Measurements from ENCODE around the gene PLEKHA3. TPM values are rescaled to one million over a fixed set of nuclear protein-coding genes. Genes with fewer than 3 reads are reported as not detected.

Gene PLEKHA3
- total RNA-seq, 1 donor from 2014 or later = 24.9 TPM

DNA sequence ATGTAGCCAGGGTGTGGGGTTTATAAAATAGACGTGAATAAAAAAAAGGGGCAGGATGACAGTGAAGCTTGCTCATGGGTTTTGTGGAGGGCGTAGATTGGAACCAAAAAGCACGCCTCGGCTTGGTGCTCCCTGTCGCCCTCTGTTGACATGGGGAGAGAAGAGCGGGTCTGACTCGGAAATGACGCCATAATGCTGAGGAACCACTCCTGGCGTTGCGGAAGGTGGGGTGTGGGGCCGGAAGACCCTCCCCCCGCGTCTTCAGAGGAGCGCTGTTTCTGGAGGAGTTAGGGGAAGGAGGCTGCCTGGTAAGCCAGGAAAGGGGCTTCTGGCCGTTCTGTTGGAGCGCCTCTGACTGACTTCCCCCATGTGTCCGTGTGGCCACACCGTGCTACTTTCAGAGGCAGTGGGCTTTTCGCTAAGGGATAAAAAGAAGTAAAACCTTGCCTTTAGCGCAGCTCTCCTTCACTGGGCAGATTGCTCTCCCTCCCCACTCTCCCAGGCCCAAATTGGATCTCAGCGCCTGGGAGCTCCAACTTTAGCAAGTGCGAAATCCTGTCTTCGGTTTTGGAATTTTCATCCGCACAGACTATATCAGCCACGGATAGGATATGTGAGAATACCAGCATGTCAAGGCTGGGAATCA is 42.8 kb downstream of the PLEKHA3 start:
- intact Hi-C loops (cut with micrococcal nuclease) = loop anchor here (1.0 to 10.0 kb wide), 7 partner anchors 9 to 1484 kb away; partner anchors contain the start of genes CWC22, PJVK, PLEKHA3 and PRKRA

DNA sequence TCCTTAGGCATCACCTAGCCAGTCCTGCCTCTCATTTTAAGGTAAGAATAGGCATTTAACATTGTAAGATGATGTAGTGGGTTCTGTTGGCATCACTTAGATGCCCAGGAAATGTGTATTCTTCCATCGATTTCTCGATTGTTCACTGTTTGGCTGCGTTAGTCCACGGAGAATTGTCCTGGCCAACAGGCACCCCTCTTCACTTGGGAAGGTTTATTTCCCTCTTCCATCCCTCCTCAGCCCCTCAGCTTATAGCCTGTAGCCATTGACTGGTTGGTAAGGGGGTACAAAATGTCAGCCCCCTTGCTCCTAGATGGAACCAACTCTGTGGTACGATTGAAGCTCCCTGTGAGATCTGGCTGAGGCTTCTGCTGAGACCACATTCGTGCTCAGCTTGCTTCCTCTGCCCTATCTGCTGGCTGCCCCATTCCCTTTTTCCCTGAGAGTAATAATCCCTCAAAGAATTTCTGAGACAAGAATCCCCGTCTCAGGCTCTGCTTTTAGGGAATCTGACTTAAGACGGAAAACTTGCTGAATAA is 43.4 kb downstream of the PLEKHA3 start:
- intact Hi-C loops (cut with micrococcal nuclease) = loop anchor here (1.0 to 10.0 kb wide), 7 partner anchors 9 to 1484 kb away; partner anchors contain the start of genes CWC22, PJVK, PLEKHA3 and PRKRA

DNA sequence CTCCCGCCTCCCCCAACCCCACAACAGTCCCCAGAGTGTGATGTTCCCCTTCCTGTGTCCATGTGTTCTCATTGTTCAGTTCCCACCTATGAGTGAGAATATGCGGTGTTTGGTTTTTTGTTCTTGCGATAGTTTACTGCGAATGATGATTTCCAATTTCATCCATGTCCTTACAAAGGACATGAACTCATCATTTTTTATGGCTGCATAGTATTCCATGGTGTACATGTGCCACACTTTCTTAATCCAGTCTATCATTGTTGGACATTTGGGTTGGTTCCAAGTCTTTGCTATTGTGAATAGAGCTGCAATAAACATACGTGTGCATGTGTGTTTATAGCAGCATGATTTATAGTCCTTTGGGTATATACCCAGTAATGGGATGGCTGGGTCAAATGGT is 44.8 kb downstream of the PLEKHA3 start:
- intact Hi-C loops (cut with micrococcal nuclease) = loop anchor here (10.0 kb wide), 1 partner anchor 980 kb away; no protein-coding TSS in a partner anchor

GRCh38 chr2:178525460-178525859 is 45.2 kb downstream of the PLEKHA3 start:
- intact Hi-C loops (cut with micrococcal nuclease) = loop anchor here (10.0 kb wide), 1 partner anchor 981 kb away; no protein-coding TSS in a partner anchor

DNA sequence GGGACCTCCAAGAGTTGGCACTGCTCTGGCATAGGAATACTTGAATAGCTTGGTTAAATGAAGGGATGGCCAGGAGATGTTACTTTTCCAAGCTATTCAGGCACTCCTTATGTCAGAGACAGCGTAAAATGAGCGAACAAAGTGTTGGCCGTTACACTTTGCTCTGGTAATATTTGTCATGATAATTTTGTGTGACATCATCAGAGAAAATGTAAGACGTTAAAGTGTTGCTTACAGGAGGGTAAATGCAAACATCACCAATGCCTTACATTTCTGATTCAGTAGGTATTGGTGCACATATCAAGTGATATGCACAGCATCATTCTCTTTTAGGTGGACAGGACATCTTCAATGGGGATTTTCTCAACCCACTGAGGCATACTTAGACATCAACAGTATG is 46.0 kb downstream of the PLEKHA3 start:
- intact Hi-C loops (cut with micrococcal nuclease) = loop anchor here (10.0 kb wide), 1 partner anchor 981 kb away; no protein-coding TSS in a partner anchor

- intact Hi-C loops (cut with micrococcal nuclease) = loop anchor here (10.0 kb wide), 1 partner anchor 983 kb away; no protein-coding TSS in a partner anchor
Observed at GRCh38 chr2:178527592-178527991, 47.3 kb downstream of the PLEKHA3 start.

GRCh38 chr2:178528647-178529046 is 48.4 kb downstream of the PLEKHA3 start:
- intact Hi-C loops (cut with micrococcal nuclease) = loop anchor here (10.0 kb wide), 1 partner anchor 984 kb away; no protein-coding TSS in a partner anchor

GRCh38 chr2:178529194-178529593 is 48.9 kb downstream of the PLEKHA3 start:
- intact Hi-C loops (cut with micrococcal nuclease) = loop anchor here (10.0 kb wide), 1 partner anchor 984 kb away; no protein-coding TSS in a partner anchor

GRCh38 chr2:178530131-178530530 is 49.9 kb downstream of the PLEKHA3 start:
- intact Hi-C loops (cut with micrococcal nuclease) = no loop called here

DNA sequence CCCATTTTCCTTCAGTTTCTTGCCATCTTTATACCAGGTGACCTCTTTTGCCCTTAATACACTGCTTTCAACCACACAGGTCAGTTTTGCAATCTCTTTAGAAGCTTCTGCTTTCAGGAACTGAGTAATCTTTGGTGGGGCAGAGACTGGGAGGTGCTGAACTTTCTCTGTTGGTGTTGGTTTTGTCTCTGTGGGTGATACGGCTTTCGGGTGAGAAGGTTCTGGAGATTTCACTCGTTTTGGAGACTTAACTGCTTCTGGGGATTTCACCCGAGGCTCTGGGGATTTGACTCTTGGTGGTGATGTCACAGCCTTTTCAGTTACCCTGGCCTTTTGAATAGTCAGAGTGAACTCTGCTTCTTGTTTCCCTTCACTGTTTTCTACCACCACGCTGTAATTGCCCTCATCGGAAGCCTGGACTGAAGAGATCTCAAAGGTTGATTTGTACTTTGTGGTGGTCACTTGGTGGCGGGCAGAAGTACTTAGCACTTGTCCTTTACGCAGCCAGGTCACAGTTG is 50.4 kb downstream of the PLEKHA3 start:
- intact Hi-C loops (cut with micrococcal nuclease) = no loop called here

DNA sequence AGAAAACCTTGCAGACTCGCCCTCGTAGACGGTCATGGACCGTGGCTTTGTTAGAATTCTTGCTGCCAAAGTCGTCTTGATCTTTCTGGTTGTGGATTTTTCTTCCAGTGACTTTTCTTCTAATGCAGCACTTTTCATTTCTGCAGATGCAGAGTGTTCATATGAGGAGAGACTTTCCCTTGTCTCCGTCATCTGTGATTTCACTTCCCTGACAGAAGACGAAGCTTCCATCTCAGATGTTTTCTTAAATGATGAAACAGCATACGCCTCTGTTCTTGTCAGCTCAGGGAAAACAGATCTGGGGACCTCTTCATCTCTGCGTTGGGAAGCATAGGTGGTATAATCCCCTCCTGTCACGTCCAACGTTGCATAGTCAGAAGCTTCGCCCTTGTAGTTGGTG is 50.9 kb downstream of the PLEKHA3 start:
- intact Hi-C loops (cut with micrococcal nuclease) = no loop called here

- intact Hi-C loops (cut with micrococcal nuclease) = no loop called here
Observed at GRCh38 chr2:178536037-178536436, 55.8 kb downstream of the PLEKHA3 start.

- intact Hi-C loops (cut with micrococcal nuclease) = no loop called here
Observed at GRCh38 chr2:178542161-178542560, 61.9 kb downstream of the PLEKHA3 start.

DNA sequence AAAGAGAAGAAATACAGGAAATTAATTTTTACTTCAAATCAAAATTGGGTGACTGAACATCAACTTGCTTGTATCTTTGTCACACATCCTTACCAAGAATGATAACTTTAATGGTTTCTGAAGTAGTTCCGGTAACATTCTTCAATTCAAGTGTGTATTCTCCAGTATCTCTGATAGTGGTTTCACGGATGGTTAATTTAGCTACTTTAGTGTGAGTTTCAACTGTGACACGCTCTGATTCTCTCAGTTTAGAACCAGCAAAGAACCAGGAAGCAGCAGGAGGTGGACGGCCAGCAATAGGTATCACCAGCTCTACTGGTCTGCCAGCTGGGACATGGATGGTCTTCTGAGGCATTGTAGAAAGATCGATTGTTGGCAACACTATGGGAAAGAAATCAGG is 62.3 kb downstream of the PLEKHA3 start:
- intact Hi-C loops (cut with micrococcal nuclease) = no loop called here

GRCh38 chr2:178550352-178550751 is 70.1 kb downstream of the PLEKHA3 start:
- intact Hi-C loops (cut with micrococcal nuclease) = no loop called here

DNA sequence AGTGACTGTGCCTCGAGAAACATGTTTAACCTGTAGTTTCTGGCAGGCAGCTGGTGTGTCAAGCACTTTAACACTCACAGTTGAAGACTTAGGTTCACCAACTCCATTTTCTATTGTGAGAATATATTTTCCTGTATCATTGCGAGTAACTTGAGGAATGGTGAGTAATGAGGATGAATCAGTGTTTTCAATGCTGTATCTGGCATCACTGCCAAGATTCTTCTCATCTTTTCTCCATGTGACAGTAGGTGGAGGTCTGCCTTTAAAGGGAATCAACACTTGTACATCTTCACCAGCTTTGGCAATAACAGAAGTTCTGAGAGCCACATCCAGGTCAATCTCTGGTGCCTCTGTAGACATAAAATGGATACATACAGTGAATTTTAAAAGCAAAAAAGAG is 72.8 kb downstream of the PLEKHA3 start:
- intact Hi-C loops (cut with micrococcal nuclease) = no loop called here

Other genes with a start within 250 kb of the PLEKHA3 start
- 49.4 and 50.7 TPM in 2 replicates for gene PRKRA, start 29.3 kb upstream of the PLEKHA3 start, total RNA-seq
- gene PJVK, start 29.1 kb upstream of the PLEKHA3 start, total RNA-seq = 1.7 and 2.3 TPM in 2 replicates
- gene FKBP7, start 1.9 kb upstream of the PLEKHA3 start, total RNA-seq = 2.7 and 3.5 TPM in 2 replicates